NCI-H2029 treated with DMSO at 0.1 percent for 48 hours (cell line): ENCODE data around the gene NFE2L1.
"Not testable (repeated sequence)": the region's sequence is repeated elsewhere in the genome, so short reads cannot be mapped to it uniquely, and the experiment has no call there.

Experiments used
- DNase-seq: peaks from one replicate; lab custom pipeline; 2025; lab: John Stamatoyannopoulos, UW

Gene NFE2L1

GRCh38 chr17:48067808-48068207, 19.6 kb downstream of the NFE2L1 start:
- DNase-seq: not testable (repeated sequence)

- DNase-seq: no peak
Measured at GRCh38 chr17:48068491-48068961, 20.4 kb downstream of the NFE2L1 start.

GRCh38 chr17:48070195-48070594, 22.0 kb downstream of the NFE2L1 start:
- no peak for DNase-seq

DNA sequence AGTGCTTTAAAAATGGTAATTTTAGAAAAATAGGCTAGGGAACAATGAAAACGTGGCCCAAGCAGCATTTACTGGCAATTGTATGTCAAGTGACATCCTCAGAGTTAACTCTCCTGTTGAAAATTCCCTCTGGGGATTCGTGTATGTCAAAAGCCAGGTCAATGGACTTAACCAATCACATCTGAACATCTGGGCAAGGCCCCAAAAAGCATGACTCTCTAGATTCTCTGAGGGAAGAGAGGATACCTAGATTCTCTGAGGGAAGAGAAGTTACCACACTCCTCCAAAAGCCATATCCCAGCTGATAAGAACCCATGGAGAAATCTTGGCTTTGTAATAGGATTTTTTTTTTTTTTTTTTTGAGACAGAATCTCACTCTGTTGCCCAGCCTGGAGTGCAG, 23.5 kb downstream of the NFE2L1 start:
- no peak for DNase-seq

GRCh38 chr17:48072811-48073210, 24.7 kb downstream of the NFE2L1 start:
- DNase-seq: not testable (repeated sequence)

DNA sequence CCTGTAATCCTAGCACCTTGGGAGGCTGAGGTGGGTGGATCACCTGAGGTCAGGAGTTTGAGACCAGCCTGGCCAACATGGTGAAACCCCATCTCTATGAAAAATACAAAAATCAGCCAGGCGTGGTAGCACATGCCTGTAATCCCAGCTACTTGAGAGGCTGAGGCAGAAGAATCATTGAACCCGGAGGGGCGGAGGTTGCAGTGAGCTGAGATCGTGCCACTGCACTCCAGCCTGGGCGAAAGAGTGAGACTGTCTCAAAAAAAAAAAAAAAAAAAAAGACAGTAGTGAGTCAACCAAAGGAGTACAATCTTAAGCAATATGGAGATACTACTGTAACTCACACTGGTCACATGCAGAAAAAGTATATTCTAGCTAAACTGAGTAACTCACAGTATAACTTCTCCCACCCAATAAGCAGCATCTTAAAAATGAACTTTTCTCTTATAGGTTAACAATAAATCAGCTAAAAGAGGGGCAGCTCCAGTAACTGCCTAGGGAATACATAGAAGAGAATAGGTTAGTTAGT, 25.5 kb downstream of the NFE2L1 start:
- DNase-seq: not testable (repeated sequence)

- peak; percentile 30 for DNase-seq
Measured at GRCh38 chr17:48074322-48075081, 26.3 kb downstream of the NFE2L1 start.

DNA sequence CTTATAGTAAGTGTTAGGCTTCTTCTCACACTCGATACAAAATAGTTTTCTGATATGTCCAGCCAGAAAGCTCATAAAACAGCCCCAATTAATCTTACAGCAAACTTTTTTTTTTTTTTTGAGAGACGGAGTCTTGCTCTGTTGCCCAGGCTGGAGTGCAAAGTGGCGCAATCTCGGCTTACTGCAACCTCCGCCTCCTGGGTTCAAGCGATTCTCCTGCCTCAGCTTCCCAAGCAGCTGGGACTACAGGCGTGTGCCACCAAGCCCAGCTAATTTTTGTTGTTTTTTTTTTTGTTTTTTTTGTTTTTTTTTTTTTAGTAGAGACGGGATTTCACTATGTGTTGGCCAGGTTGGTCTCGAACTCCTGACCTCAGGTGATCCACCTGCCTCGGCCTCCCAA, 29.0 kb downstream of the NFE2L1 start:
- DNase-seq: not testable (repeated sequence)

GRCh38 chr17:48081858-48082257, 33.7 kb downstream of the NFE2L1 start:
- DNase-seq: no peak

- DNase-seq: no peak
Measured at GRCh38 chr17:48084932-48085331, 36.8 kb downstream of the NFE2L1 start.

DNA sequence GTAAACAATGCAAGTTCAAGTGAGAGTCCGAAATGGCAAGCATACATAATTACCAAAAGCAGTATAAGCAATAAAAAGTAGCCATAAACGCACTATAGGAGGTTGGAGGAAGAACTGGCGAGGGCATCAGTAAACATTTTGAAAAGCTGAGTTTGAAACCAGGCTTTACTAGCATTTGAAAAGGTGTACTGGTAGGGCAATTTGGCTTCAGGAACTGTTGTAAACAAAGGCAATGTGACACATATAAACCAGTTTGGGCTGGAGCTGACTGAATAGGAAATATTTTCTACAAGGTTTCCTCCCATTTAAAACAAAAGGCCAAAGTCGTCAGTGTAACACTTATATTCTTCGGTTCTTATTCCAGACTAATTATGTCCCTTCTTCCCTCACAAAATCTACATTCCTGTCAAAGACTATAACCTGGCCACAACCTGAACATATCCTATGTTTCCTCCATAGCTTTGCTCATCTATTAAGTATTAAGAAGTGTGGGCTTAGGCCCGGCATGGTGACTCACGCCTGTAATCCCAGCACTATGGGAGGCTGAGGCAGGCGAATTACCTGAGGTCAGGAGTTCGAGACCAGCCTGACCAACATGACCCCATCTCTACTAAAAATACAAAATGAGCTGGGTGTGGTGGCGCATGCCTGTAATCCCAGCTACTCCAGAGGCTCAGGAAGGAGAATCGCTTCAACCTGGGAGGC, 45.3 kb downstream of the NFE2L1 start:
- DNase-seq: peak; percentile 60

DNA sequence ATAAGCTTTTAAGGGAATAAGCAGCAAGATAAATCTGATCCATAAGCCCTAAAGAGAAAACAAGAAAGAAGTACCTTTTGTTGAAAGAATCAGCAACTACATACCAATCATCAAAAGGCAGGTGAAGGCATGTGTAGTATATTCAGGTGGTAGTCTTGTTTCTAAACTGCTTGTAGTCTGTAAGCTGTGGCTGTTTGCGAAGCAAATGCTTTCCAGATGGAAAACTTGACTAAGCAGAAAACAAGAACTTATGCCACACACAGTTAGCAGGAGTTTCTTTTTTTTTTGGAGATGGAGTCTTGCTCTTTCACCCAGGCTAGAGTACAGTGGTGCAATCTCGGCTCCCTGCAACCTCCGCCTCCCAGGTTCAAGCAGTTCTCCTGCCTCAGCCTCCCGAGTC, 47.5 kb downstream of the NFE2L1 start:
- no peak for DNase-seq

- DNase-seq: no peak
Measured at GRCh38 chr17:48100160-48100559, 52.0 kb downstream of the NFE2L1 start.

GRCh38 chr17:48100591-48101011, 52.4 kb downstream of the NFE2L1 start:
- peak; percentile 26 for DNase-seq

DNA sequence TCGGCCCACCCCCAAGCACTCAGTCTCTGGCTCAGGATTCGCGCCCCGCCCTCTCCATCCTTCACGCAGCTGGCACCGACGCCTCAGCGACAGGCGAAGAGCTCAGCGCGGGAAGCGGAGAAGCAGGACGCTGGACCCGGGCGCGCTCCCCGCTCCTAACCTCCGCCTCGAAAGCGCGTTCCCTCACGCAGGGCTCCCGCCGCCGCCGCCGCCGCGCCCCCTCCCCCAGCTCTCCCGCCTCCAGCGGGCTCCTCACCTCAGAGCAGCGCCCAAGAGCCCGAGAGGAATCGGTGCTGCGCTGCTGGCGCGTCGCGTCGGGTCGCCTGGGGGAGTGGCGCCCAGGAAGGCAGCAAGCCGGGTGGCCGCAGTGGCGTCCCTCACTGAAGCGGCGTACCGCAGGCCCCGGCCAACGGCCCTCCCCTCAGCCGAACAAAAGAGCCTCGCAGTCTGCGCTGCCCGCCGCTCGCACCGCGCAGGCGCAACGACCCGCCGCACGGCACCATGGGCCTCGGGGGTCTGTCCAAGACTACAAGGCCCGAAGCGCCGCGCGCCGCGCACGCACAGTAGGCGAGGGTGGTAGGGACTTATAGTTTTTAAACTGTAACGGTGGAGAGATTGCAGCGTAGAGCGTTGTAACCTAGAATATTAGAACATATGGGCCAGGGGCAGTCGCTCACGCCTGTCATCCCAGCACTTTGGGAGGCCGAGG, 53.0 kb downstream of the NFE2L1 start, which contains the start of gene CBX1:
Gene CBX1 (minus strand): TSS at position 467 of the 709 bp plus-strand sequence. CDS start 24,474 bp downstream, outside the sequence.
- DNase-seq: peak; percentile 61

DNA sequence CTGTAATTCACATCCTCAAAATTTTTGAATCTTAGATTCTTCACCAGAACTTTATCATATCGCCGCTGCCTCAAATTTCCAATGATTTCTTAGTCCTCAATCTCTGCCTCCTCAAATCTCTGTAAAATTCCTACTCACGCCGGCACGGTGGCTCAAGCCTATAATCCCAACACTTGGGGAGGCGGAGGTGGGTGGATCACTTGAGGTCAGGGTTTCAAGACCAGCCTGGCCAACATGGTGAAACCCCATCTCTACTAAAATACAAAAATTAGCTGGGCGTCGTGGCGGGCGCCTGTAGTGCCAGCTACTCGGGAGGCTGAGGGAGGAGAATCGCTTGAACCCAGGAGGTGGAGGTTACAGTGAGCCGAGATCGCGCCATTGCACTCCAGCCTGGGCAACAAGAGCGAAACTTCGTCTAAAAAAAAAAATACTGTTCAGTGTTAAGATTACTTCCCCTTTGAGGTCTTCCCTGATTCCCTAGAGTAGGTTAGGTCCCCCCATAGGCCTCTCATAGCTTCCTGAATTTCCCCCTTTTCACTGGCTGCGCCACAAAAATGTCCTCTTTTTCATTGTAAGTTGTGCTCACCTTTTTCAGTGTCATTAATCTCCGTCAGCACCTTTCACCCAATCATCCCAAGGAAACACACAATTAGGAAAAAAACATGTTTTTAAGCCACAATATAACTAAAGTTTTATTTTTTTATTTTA, 54.0 kb downstream of the NFE2L1 start:
- DNase-seq: no peak

- no peak for DNase-seq
Measured at GRCh38 chr17:48102798-48103715, 54.9 kb downstream of the NFE2L1 start.

- no peak for DNase-seq
Measured at GRCh38 chr17:48104440-48104839, 56.3 kb downstream of the NFE2L1 start.

- no peak for DNase-seq
Measured at GRCh38 chr17:48106802-48107136, 58.6 kb downstream of the NFE2L1 start.
